HS-5 (cell line): ENCODE results near the gene RRBP1.

Experiments used
- DNase-seq: peaks from one replicate; pipeline ENCODE4 v3.0.0-alpha.2; 2012; ENCODE audit warnings: low read depth

RRBP1 gene

DNA sequence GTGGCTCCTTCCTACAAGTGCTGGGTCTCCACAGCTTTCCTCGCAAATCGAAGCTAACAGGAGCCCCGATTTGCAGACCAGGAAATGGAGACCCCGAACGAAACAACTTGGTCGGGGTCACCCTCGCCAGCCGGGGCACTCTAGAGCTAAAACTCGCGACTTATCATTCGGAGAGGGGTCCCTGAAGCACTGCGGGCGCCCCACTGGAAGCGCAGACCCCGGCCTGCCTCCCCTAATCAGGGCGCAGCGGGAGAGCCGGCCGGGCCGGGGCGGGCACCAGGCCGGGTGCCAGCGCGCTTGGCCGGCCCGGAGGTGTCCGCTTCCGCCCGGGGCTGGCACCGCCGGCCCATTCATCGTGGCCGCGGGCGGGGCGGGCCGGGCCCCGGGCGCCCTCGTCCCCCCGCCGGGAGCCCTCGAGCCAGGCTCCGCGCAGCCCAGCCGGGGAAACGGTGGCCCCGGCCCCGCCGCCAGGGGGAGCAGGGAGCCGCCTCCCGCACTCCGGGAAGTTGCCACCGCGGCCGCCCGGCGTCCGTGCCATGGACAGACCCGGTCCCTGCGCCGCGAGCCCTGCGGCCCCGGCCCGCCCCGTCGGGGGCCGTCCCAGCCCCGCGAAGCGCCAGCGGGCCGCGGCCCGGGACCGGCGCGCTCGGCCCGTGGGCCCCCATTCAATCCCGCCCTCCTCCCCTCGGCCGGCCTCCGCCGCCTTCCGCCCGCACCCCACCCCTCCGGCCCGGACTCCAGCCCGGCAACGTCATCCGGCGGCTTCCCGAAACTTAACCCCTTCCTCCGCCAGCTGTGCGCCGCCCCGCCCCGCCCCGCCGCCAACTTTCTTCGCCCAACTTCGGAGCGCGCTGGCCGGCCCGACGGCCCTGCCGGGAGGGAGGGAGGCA lies 961 bp downstream of the RRBP1 start:
- DNase-seq: no peak

DNA sequence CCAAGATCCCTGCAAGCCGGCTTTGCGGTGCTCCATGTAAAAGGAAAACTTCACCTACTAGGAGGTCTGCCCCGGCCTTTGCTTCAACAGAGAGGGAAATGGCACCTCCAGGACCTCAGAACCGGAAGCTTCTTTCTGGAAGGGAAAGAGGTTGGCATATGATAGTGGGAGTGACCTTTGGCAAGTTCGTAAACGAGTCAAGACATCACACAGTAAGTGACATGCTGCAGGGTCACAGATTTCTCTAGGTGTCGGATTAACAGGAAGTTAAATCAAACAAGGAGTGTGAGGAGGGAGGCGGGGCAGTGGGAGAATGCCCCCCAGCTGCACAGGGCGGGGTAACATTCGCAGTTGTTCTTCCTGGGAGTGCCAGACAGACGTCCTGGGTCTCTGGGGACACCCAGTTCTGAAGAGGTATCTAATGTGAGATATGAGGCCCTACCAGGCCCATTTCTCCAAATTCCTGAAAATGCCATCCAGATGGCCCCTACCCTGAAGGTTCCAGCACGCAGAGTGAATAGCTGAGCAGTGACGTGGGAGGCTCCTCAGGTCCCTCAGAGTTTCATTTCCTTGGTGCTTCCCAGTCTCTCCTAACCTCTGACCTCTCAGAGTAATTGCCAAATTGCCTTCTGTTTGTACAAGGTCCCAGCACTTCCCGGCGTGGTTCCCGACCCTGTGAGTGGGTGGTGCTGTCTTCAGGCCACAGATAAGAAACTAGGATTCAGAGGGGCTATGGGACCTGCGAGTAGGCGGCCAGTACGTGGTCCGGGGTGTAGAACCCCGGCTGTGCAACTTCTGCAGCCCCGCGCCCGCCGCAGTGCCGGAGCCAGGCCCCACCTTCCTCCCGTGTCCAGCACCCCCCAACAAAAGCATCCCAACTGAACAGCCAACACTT lies 1.9 kb downstream of the RRBP1 start:
- DNase-seq: peak; percentile 66

DNA sequence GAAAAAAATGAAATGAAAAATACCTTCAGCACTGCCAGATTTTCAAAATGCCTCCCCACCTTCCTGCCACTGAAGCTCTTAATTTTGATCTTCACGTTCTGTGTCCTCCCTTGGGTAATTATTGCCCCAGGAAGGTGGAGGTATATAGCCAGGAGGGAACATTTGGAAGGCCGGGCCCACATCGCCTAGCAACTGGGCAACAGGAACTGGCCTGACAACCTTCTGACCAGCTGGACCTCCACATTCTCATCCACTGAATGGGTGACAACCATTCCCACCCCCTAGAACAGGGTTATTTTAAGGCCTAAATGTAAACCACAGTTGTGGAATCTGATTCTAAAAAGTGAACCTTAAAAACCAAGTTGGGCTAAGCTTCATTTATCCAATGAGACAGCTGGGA lies 3.2 kb downstream of the RRBP1 start:
- no peak for DNase-seq

DNA sequence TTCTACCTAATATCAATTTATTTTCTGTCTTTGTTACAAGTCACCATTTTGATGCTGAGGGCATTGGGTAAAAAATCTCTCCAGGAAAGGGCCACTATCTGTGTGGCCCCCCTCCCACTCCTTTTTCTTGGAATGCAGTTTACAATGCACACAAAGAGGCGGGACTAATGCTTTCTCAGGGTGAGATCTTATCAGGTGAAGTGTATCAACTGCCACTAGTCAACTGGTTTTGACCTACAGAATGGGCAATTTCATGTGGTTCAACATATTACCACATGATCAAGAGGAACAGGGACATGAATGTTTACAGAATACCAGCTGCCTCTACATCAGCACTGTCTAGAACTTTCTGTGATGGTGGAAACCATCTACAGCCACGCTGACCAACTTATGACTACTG lies 3.7 kb downstream of the RRBP1 start:
- DNase-seq: no peak

DNA sequence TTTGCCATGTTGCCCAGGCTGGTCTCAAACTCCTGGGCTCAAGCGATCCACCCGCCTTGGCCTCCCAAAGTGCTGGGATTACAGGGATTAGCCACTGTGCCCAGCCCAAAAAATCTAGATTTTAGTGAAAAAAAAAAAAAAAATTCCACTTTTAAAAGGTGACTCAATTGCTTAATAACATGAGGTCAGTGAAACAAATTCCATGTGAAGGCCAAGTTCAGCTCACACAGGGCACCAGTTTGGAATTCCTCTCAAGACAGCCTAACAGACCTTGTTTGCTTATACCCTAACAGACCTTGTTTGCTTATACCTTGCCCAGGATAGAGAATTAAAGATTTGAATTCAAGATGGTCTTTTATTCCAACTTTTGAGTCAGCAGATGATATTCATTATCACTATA lies 5.1 kb downstream of the RRBP1 start:
- no peak for DNase-seq

DNA sequence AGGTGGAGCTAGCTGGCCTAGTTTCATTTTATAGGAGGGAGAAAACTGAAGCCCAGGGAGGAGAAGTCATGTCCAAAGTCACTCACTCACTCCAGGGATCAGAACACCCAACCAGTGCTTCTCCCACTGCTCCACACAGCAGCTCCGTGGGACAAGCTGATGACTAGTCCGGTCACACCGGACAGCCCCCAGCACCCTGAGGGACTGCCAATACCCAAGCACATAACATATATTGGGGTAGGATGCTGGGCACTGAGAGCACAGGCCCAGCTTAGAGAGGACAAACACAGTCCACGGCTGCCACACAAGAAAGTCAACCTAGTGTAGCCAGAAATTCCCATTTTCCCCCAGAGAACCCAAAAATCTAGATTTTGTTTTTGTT lies 5.7 kb downstream of the RRBP1 start:
- DNase-seq: no peak

DNA sequence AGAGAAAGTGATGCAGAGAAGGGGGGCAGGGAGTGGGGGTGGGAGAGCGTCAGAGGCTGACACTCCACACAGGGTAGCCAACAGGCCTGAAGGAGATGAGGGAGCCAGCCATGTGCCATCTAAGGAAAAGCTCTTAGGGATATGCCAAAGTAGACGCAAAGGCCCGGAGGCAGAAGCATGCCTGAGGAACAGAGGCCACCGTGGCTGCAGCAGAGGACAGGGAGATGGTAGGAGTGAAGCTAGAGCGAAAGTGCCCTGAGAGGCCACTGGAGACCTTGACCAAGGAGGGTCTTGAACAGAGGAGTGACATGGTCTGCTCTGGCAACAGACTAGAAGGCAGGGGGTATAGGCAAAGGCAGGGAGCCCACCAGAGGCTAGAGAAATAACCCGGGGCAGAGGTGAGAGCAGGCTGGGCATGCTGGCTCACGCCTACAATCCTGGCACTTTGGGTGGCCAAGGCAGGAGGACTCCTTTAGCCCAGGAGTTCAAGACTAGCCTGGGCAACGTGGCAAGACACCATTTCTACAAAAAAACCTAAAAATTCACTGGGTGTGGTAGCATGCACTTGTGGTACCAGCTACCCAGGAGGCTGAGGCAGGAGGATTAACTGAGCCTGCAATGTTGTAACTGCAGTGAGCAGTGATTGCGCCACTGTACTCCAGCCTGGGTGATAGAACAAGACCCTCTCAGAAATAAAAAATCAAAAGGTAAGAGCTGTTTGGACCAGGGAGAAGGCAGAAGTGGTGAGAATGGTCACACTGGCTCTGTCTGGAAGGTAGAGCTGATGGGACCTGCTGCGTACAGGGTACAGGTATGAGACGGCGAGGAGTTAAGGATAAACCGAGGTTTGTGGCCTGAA lies 6.3 kb downstream of the RRBP1 start:
- DNase-seq: no peak

DNA sequence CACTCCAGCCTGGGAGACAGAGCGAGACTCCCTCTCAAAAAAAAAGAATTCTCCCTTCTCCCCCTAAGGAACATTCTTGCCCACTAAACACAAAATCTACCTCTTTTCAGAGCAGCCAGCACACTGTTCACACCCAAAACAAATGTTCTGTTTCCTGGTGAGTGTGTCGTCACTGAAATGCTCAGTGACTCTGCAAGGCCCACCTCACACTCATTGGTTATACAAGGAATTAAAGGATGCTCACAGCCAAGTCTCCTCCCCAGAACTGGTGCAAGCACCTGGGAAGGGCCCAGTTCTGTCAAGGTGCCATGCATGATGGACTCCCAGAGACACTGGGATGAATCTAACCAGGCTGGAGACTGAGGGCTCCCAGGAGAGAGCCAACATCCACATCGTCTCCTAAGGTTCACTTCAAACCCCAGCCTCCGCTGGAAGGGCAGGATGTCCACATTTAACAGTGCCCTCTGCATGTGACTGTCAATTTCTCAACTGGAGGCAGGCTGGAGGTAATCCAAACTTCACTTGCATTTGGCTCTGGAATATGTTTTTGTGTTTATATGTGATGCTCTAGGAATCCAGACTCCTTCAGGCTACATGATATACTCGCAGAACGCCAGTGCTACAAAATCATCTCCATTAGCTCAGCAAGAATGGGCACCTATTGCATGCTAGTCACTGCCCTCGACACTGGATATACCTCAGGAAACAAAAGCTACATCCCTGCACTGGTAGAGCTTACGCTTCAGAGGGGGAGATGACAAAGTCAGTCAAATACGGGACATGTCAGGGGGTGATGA lies 7.1 kb downstream of the RRBP1 start:
- no peak for DNase-seq

DNA sequence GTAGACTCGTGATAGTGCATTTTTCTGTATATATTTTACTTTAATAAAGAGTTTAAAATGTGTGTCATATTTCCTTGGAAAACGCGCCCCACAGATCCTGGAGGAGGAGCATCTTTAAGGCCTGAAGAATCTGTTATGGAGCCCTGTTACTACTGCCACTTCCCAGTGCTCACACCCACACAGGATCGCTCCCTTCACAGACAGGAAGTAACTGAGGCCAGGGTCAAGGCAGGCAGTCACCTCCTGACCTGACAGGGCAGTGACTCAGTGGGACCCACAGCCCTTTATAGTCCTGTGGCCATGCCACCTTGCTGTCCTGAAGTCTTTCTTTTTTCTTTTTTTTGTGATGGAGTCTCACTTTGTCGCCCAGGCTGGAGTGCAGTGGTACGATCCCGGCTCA lies 9.0 kb downstream of the RRBP1 start:
- no peak for DNase-seq

DNA sequence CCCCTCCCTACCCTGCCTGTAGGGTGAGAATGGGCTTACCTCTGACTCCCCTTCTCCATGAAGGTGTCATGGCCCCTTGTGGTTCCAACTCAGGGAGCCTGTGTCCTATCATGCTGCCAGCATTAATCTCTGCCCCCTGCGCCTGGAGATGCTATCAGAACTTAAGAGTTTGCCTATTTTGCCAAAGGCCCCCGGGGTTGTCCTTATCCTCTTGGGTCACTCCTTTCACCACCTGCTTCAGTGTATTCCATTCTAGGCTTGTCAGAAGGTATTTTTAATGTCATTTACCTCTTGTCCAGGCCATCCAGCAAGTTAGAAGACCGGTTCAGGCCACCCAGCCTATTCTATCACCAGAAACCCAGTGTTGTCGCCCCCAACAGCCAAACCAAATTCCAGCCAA lies 10.5 kb downstream of the RRBP1 start:
- no peak for DNase-seq

DNA sequence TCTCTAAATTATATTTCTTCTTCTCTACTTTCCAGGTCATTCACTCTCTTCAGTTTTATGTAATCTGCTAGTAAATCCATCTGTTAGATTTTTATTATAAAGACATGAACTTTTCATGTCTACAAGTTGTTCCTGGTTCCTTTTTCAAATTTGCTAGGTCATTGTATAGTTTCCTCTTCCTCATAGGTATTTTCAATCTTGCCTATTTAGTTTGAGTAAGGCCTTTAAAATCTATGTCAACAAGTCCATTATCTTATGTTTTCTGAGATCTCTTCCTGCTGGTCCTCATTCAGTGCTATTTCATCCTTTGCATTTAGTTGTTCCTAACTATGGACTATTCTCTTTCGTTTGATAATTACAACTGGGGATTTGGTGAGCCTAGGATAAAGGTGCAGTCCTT lies 11.0 kb downstream of the RRBP1 start:
- no peak for DNase-seq

DNA sequence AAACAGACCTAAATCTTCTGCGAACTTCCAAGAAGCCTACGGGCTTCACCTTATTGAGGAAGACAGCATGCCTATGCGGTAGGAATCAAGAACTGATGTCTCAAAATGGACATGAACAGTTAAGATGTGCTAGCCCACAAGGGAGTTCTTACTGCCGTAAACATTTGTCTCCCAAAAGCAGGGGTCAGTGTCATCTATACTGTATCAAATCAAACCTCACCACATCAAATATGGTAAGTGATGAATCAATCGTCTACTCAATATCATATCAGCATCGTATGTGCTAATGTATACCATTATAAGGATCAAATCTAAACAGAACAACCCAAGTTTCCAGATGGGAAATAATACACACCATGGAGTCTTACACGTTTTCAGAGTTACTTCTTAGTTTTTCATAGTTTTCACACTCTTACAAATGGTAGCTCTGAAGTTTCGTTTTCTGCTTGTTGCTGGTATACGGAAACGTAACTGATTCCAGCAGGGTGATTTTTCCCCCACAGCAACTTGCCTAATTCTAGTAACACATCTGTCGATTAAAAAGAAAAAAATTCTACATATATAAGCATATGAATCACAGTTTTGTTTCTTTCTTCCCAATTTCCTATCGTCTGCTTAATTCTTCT lies 12.6 kb downstream of the RRBP1 start:
- no peak for DNase-seq

DNA sequence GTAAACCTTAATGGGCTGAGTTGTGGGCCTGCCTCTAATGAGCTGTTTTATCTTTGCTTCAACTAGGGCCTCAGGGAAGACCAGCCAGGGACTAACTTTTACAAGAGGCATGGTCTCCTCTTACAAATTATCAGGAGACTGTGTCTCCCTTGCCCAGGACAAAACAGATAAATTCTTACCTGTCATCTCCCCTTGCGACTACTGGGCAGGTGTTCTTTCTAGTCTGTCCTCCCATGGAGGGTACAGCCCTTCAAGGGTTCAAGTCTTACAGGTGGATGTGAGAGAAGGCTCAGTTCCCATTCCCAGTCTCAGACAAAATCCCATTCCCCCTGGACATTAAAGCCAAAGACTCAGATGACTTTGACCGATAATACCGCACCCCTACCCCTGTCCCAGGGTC lies 13.6 kb downstream of the RRBP1 start:
- DNase-seq: no peak

DNA sequence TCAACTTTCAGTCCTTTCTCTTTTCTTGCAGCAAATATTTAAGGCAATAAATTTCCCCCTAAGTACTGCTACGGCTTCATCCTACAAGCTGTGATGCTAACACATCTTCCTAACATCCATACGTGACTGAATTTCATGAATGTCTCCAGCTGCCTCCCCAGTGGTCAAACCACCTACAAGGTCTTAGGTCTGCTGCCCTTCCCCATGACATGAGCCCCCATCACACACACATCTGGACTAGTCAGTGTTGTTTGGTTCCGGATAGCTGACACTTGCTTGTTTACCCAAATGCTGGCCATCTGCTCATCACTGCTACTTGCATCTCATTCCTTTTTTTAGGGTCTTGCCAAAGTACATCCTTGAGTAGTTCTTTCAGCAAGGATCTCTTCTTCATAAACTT lies 14.6 kb downstream of the RRBP1 start:
- no peak for DNase-seq

DNA sequence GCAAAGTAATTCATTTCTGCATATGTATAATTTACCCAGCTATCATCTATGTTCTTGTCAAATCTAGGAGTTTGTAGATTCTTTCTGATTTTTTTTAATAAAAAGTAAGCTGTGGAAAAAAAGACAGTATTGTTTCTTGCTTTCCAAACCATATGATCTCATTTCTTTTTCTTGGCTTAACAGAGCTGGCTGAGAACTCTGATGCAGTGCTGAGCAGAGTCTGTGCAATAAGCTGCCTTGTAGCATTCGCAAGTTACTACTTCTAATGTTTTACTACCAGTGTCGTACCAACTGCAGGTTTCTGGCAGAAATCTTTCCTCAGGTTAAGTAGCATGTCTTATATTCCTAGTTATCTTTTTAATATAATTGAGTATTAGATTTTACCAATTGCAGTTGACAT lies 15.6 kb downstream of the RRBP1 start:
- no peak for DNase-seq

DNA sequence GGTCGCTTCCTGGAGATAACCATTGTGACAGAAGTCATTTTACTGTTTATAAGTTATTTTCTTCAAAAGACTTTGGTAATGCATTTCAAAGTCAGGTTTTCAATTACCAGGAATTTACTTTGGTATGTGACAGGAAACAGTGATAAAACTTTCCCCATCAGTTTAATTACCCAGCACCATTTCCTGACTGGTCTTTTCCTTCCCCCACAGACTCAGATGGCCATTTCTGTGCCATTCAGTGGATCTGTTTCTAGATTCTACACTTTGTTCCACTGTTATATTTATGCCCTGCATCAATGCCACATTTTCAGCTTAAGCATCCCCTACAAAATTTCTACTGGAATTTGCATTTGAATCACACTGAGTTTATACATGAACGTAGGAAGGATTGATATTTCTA lies 16.3 kb downstream of the RRBP1 start:
- no peak for DNase-seq

DNA sequence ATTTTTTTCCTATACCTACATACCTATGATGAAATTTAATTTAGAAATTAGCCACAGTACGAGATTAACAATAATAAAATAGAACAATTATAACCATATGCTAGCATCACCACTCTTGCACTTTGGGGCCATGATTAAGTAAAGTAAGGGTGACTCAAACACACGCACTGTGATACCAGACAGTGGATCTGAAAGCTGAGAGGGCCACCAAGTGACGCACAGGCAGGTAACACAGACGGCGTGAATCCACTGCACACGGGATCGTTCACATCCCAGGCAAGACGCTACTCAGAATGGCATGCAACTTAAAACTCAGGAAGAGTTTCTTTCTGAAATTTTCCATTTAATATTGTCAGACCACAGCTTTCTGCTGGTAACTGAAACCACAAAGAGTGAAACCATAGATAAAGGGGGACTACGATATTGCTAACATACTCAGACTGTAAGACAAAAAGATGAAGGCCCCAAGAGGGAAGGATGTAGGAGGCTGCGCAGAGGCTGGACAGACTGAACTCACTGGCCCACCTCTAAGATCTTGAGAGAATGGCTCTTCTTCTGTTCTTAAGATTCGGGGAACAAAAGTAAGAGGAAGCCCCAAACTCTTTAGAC lies 17.9 kb downstream of the RRBP1 start:
- DNase-seq: no peak

DNA sequence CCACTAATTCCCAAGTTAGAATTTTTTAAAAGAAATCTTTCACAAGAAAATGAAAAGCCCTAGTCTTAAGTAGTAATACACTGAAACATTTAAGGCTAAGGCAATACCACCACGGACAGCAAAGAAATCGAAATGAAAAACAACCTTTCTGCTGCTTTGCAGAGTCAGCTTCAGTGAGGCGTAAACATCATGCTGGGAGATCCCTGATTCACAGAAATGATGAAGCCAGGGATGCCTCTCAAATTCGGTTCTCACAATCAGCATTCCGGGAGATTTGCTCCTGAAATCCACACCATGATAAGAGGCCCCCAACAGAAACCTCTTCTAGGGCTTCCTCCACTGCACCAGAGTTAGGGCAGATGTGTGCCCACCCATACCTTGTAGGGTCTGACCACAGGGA lies 18.6 kb downstream of the RRBP1 start:
- no peak for DNase-seq

DNA sequence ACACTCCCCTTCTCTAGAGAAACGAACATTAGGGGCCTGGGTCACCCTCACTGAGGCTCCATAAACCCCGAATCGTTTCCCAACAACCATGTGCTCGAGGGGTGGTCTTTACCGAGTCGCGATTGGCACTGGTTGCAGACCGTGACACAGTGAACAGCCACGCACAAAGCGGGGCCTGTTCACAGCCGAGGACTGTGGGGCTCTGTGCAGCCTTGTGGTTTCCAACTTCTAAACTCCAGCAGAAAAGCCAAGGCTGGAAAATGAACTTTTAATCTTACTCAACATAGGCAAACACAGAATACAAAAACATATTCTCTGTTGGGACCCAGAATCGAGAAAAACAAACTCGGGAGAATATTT lies 19.0 kb downstream of the RRBP1 start:
- no peak for DNase-seq

DNA sequence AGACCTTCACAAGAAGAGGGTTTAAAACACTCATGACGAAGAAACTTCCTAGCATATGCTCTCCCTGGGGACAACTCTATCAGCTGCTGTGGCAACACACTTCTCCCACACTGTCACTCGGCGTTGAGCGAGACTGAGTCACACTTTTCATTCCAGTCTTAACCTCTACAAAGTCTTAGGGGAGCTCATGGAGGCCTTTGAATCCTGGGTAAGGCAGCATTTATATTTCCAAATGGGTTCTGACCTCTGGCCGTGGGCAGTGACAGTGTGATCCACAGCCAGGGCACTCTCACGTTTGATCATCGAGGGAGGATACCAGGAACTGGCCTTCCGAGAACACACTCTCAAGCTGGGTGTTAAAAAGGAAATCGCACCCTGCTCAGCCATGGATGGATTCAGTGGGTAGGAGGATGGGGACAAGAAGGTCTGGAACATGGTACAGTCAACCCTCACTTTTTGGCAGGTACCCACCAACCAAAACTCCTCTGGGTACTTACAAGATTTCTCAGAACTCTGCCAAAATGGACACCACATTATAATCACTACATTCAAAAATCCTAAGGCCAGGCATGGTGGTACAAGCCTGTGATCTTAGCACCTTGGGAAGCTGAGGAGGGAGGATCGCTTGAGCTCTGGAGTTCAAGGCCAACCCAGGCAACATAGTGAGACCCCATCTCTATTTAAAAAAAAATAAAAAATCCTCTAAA lies 19.6 kb downstream of the RRBP1 start:
- no peak for DNase-seq
